ENCODE results near the gene NTRK2. TPM values are rescaled to one million over a fixed set of nuclear protein-coding genes. Genes with fewer than 3 reads are reported as not detected.

Gene NTRK2
- total RNA-seq, 1 donor from 2014 or later = 4.6 TPM

- H3K4me1 ChIP-seq (ENCODE audit: insufficient read depth, low read length) = no peaks in the 10 kb centered on the region
- no peaks in the 10 kb centered on the region for H4K20me1 ChIP-seq (ENCODE audit: insufficient read depth, low read length)
- no peak overlapping the region for H3K4me3 ChIP-seq (ENCODE audit: insufficient read depth, low read depth, low read length)
- H3K36me3 ChIP-seq (ENCODE audit: insufficient read depth, low read length) = no peaks in the 10 kb centered on the region
- no peak overlapping the region for H2AFZ ChIP-seq (ENCODE audit: low read depth, low read length)
- no peak overlapping the region for H3K27ac Mint-ChIP-seq (ENCODE audit: unreplicated experiment)
- H3K27me3 Mint-ChIP-seq (ENCODE audit: low read depth, unreplicated experiment) = no peaks in the 10 kb centered on the region
- no peak overlapping the region for H3K9ac ChIP-seq (ENCODE audit: low read length)
- peaks cover 6% of the 10 kb centered on the region for H3K4me1 Mint-ChIP-seq (ENCODE audit: low read depth, unreplicated experiment)
- peaks cover 10% of the 10 kb centered on the region for H3K27me3 ChIP-seq (ENCODE audit: insufficient read depth, low read length)
- H3K4me3 Mint-ChIP-seq (ENCODE audit: unreplicated experiment) = no peak overlapping the region
- H3K79me2 ChIP-seq (ENCODE audit: insufficient read depth, low read length) = no peaks in the 10 kb centered on the region
- no peak overlapping the region for H3K4me2 ChIP-seq (ENCODE audit: low read length)
- no peaks in the 10 kb centered on the region for H3K36me3 Mint-ChIP-seq (ENCODE audit: low read depth, unreplicated experiment)
- FAIRE-seq (no peak), DNase-seq (ENCODE audit: low read depth) (no peak)
- H3K27ac ChIP-seq (ENCODE audit: low read depth, low read length) = no peak overlapping the region
- no peak for TF ChIP-seq CTCF (IDR thresholded peaks at IDR 0.05; ENCODE audit: insufficient read depth, low read depth, low read length)
- no peak for TF ChIP-seq EZH2 (IDR thresholded peaks at IDR 0.05; ENCODE audit: insufficient read depth, low read length)
- no peaks in the 10 kb centered on the region for H3K9me3 Mint-ChIP-seq (ENCODE audit: unreplicated experiment)
- H3K9me3 ChIP-seq (ENCODE audit: insufficient read depth, low read depth, low read length) = no peaks in the 10 kb centered on the region
Measured at GRCh38 chr9:85042981-85043647, 373.6 kb downstream of the NTRK2 start.

GRCh38 chr9:85045271-85045670 lies 375.7 kb downstream of the NTRK2 start:
- Mint-ChIP-seq H3K27ac (ENCODE audit: unreplicated experiment) (no peak overlapping the region), H3K9me3 (ENCODE audit: unreplicated experiment) (no peaks in the 10 kb centered on the region), H3K4me3 (ENCODE audit: unreplicated experiment) (no peak overlapping the region), H3K36me3 (ENCODE audit: low read depth, unreplicated experiment) (no peaks in the 10 kb centered on the region), H3K27me3 (ENCODE audit: low read depth, unreplicated experiment) (no peaks in the 10 kb centered on the region), H3K4me1 (ENCODE audit: low read depth, unreplicated experiment) (no peaks in the 10 kb centered on the region)
- no peak for DNase-seq (ENCODE audit: low read depth)
- Histone ChIP-seq H3K9ac (ENCODE audit: low read length) (no peak overlapping the region), H3K4me3 (ENCODE audit: insufficient read depth, low read depth, low read length) (no peak overlapping the region), H3K9me3 (ENCODE audit: insufficient read depth, low read depth, low read length) (no peaks in the 10 kb centered on the region), H3K79me2 (ENCODE audit: insufficient read depth, low read length) (no peaks in the 10 kb centered on the region), H3K36me3 (ENCODE audit: insufficient read depth, low read length) (no peaks in the 10 kb centered on the region), H3K4me2 (ENCODE audit: low read length) (no peak overlapping the region), H2AFZ (ENCODE audit: low read depth, low read length) (no peak overlapping the region), H4K20me1 (ENCODE audit: insufficient read depth, low read length) (no peaks in the 10 kb centered on the region), H3K4me1 (ENCODE audit: insufficient read depth, low read length) (no peaks in the 10 kb centered on the region), H3K27me3 (ENCODE audit: insufficient read depth, low read length) (peaks cover 10% of the 10 kb centered on the region), H3K27ac (ENCODE audit: low read depth, low read length) (no peak overlapping the region)
- TF ChIP-seq EZH2 (IDR thresholded peaks at IDR 0.05; ENCODE audit: insufficient read depth, low read length) (no peak), CTCF (IDR thresholded peaks at IDR 0.05; ENCODE audit: insufficient read depth, low read depth, low read length) (no peak)
- no peak for FAIRE-seq

- no peak for FAIRE-seq
- TF ChIP-seq CTCF (IDR thresholded peaks at IDR 0.05; ENCODE audit: insufficient read depth, low read depth, low read length) (no peak), EZH2 (IDR thresholded peaks at IDR 0.05; ENCODE audit: insufficient read depth, low read length) (no peak)
- Histone ChIP-seq H3K9me3 (ENCODE audit: insufficient read depth, low read depth, low read length) (no peaks in the 10 kb centered on the region), H3K36me3 (ENCODE audit: insufficient read depth, low read length) (no peaks in the 10 kb centered on the region), H3K27me3 (ENCODE audit: insufficient read depth, low read length) (peaks cover 8% of the 10 kb centered on the region), H3K4me1 (ENCODE audit: insufficient read depth, low read length) (no peaks in the 10 kb centered on the region), H3K4me2 (ENCODE audit: low read length) (no peak overlapping the region), H4K20me1 (ENCODE audit: insufficient read depth, low read length) (no peaks in the 10 kb centered on the region), H3K4me3 (ENCODE audit: insufficient read depth, low read depth, low read length) (no peak overlapping the region), H2AFZ (ENCODE audit: low read depth, low read length) (no peak overlapping the region), H3K9ac (ENCODE audit: low read length) (no peak overlapping the region), H3K27ac (ENCODE audit: low read depth, low read length) (no peak overlapping the region), H3K79me2 (ENCODE audit: insufficient read depth, low read length) (no peaks in the 10 kb centered on the region)
- Mint-ChIP-seq H3K27me3 (ENCODE audit: low read depth, unreplicated experiment) (no peaks in the 10 kb centered on the region), H3K9me3 (ENCODE audit: unreplicated experiment) (peaks cover 3% of the 10 kb centered on the region), H3K36me3 (ENCODE audit: low read depth, unreplicated experiment) (no peaks in the 10 kb centered on the region), H3K4me3 (ENCODE audit: unreplicated experiment) (no peak overlapping the region), H3K27ac (ENCODE audit: unreplicated experiment) (no peak overlapping the region), H3K4me1 (ENCODE audit: low read depth, unreplicated experiment) (no peaks in the 10 kb centered on the region)
- DNase-seq (ENCODE audit: low read depth) = no peak
Measured at GRCh38 chr9:85046475-85046874, 376.9 kb downstream of the NTRK2 start.
